Caco-2 (cell line): ENCODE measurements around the gene ERCC5. TPM values are rescaled to one million over a fixed set of nuclear protein-coding genes. Genes with fewer than 3 reads are reported as not detected.

Source experiments
- BruUV-seq: library from RNA; stranded (reverse); fragments of 400-500 nt; replicated peaks from 2 replicates; lab custom pipeline; 2021; lab: Mats Ljungman, UMichigan
- CTCF ChIA-PET: fragments of 300-600 bp; sonication (Branson Sonifier 250); formaldehyde crosslinking; loops from one replicate; lab custom pipeline; 2022; ENCODE audit warnings: antibody characterized with exemption; lab: Charles Lee
- POLR2A ChIA-PET: fragments of 300-600 bp; sonication (Branson Sonifier 250); formaldehyde crosslinking; loops from one replicate; lab custom pipeline; 2022; ENCODE audit warnings: antibody characterized with exemption; lab: Charles Lee
- DNase-seq, 2 experiments: peaks; one replicate each; pipeline versions ENCODE4 v3.0.0 to v3.0.0-alpha.2; 2020 to 2022
- H3K27me3 ChIP-seq: replicated peaks from 2 replicates; pipeline ENCODE4 v1.6.0; 2011; ENCODE audit warnings: low read length; ENCODE audit not compliant: control insufficient read depth, insufficient read depth
- H3K36me3 ChIP-seq: 2 replicates; pipeline ENCODE4 v1.5.1; 2011; ENCODE audit warnings: low read length; ENCODE audit not compliant: control insufficient read depth, insufficient read depth
- H3K4me1 ChIP-seq: fragments of 250-450 bp; sonication (Bioruptor Pico); 2 replicates; pipeline ENCODE4 v1.5.1; 2020; ENCODE audit warnings: mild to moderate bottlenecking
- H3K4me3 ChIP-seq: 2 replicates; pipeline ENCODE4 v1.5.1; 2011; ENCODE audit warnings: low read depth, mild to moderate bottlenecking, control low read depth, low read length
- H3K9me3 ChIP-seq: fragments of 250-450 bp; sonication (Bioruptor Pico); 2 replicates; pipeline ENCODE4 v1.5.1; 2020; ENCODE audit warnings: mild to moderate bottlenecking, moderate library complexity
- H3K27ac Mint-ChIP-seq: one replicate; pipeline ENCODE4 v1.8.0; 2022; ENCODE audit warnings: mixed read lengths; ENCODE audit not compliant: unreplicated experiment
- H3K27me3 Mint-ChIP-seq: one replicate; pipeline ENCODE4 v1.8.0; 2022; ENCODE audit warnings: mixed read lengths; ENCODE audit not compliant: insufficient read depth, unreplicated experiment
- H3K36me3 Mint-ChIP-seq: one replicate; pipeline ENCODE4 v1.8.0; 2022; ENCODE audit warnings: mild to moderate bottlenecking, mixed read lengths; ENCODE audit not compliant: insufficient read depth, unreplicated experiment
- H3K4me1 Mint-ChIP-seq: one replicate; pipeline ENCODE4 v1.8.0; 2022; ENCODE audit warnings: low read depth, mixed read lengths; ENCODE audit not compliant: unreplicated experiment
- H3K4me3 Mint-ChIP-seq: one replicate; pipeline ENCODE4 v1.8.0; 2022; ENCODE audit warnings: mild to moderate bottlenecking, moderate library complexity, mixed read lengths; ENCODE audit not compliant: unreplicated experiment
- H3K9me3 Mint-ChIP-seq: one replicate; pipeline ENCODE4 v1.8.0; 2022; ENCODE audit warnings: mixed read lengths; ENCODE audit not compliant: unreplicated experiment
- intact Hi-C: fragments of 100-400 bp; cut with micrococcal nuclease; formaldehyde crosslinking; loops from one replicate; pipeline ENCODE4 v1.10.0; 2022; ENCODE audit not compliant: unreplicated experiment
- total RNA-seq: library from RNA; stranded (reverse); gene quantifications from 2 replicates; pipeline ENCODE4 v1.2.3, GENCODE V29; 2022
- TF ChIP-seq, protein P1 (sequence below), 2 experiments: fragments of 200-600 bp in 1 of 2; IDR thresholded peaks; 1 replicate in 1 of 2; 2 replicates in 1 of 2; pipeline versions ENCODE4 v1.5.1 to v1.8.0; 2011 to 2022; ENCODE audit warnings: antibody characterized with exemption in 1 of 2, control low read depth in 1 of 2, inconsistent platforms in 1 of 2, low read depth in 1 of 2, low read length in 1 of 2, mild to moderate bottlenecking in 1 of 2, moderate library complexity in 1 of 2; ENCODE audit not compliant: insufficient read depth in 1 of 2, severe bottlenecking in 1 of 2, unreplicated experiment in 1 of 2

Gene ERCC5
- total RNA-seq, 1 experiment from 2014 or later: 31.4 TPM

DNA sequence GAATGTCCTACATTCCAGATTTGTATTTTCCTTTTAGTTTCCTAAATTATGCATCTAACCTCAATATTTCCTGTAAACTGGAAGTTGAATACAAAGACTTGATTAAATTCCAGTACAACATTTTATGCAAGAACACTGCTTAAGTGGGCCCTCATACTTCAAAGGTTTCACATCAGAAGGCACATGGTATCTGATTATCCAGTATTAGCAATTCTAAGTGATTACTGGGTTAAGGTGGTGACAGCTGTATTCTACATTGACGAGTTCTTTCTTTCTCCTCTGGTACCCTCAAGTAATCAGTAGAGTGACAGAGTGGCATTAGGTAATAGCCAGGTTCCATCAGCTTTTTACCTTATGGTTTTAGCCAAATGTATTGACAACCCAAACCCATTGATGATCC is 28.6 kb upstream of the ERCC5 start:
- Mint-ChIP-seq H3K27me3 (no peaks in the 10 kb centered on the region), H3K4me1 (peaks cover 16% of the 10 kb centered on the region), H3K9me3 (no peaks in the 10 kb centered on the region), H3K36me3 (no peaks in the 10 kb centered on the region), H3K4me3 (no peak overlapping the region), H3K27ac (no peak overlapping the region)
- no TSS peak for BruUV-seq
- H3K9me3 ChIP-seq: no peaks in the 10 kb centered on the region
- no peaks in the 10 kb centered on the region for H3K27me3 ChIP-seq
- ChIA-PET POLR2A (no interaction called here), CTCF (no interaction called here)
- DNase-seq: no peak
- intact Hi-C loops: no loop called here
- peaks cover 23% of the 10 kb centered on the region for H3K4me1 ChIP-seq
- TF ChIP-seq, protein P1, sequence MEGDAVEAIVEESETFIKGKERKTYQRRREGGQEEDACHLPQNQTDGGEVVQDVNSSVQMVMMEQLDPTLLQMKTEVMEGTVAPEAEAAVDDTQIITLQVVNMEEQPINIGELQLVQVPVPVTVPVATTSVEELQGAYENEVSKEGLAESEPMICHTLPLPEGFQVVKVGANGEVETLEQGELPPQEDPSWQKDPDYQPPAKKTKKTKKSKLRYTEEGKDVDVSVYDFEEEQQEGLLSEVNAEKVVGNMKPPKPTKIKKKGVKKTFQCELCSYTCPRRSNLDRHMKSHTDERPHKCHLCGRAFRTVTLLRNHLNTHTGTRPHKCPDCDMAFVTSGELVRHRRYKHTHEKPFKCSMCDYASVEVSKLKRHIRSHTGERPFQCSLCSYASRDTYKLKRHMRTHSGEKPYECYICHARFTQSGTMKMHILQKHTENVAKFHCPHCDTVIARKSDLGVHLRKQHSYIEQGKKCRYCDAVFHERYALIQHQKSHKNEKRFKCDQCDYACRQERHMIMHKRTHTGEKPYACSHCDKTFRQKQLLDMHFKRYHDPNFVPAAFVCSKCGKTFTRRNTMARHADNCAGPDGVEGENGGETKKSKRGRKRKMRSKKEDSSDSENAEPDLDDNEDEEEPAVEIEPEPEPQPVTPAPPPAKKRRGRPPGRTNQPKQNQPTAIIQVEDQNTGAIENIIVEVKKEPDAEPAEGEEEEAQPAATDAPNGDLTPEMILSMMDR (IDR thresholded peaks at IDR 0.05; ENCODE audit: insufficient read depth in 1 of 2, low read depth in 1 of 2, low read length in 1 of 2, severe bottlenecking in 1 of 2, unreplicated experiment in 1 of 2): no peak
- H3K4me3 ChIP-seq: no peak overlapping the region
- no peaks in the 10 kb centered on the region for H3K36me3 ChIP-seq

DNA sequence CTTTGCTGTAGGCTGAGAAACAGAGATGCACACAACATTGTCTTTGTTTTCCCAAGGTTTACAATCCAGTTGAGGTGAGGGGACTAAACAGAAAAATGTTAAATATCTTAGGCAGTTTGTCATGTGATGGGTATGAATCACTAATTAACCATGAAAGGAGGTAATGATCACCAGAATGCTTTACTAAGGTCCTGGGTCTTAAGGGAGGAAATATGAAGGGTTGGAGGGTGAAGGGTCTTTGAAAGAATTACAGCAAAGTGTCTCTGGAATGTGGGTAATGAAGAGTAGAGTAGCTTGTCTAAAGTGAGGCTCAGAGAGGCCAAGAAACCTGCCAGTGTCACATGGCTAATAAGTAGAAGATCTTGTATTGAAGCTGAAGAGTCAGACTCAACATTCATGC is 27.9 kb upstream of the ERCC5 start:
- TF ChIP-seq, protein P1 (IDR thresholded peaks at IDR 0.05; ENCODE audit: insufficient read depth in 1 of 2, low read depth in 1 of 2, low read length in 1 of 2, severe bottlenecking in 1 of 2, unreplicated experiment in 1 of 2): no peak
- Mint-ChIP-seq H3K27me3 (no peaks in the 10 kb centered on the region), H3K4me3 (no peak overlapping the region), H3K4me1 (peaks cover 16% of the 10 kb centered on the region), H3K9me3 (no peaks in the 10 kb centered on the region), H3K27ac (no peak overlapping the region), H3K36me3 (no peaks in the 10 kb centered on the region)
- ChIA-PET CTCF (no interaction called here), POLR2A (no interaction called here)
- no peak for DNase-seq
- intact Hi-C loops: no loop called here
- Histone ChIP-seq H3K4me3 (no peak overlapping the region), H3K9me3 (no peaks in the 10 kb centered on the region), H3K4me1 (peaks cover 23% of the 10 kb centered on the region), H3K27me3 (no peaks in the 10 kb centered on the region), H3K36me3 (no peaks in the 10 kb centered on the region)
- BruUV-seq: no TSS peak

DNA sequence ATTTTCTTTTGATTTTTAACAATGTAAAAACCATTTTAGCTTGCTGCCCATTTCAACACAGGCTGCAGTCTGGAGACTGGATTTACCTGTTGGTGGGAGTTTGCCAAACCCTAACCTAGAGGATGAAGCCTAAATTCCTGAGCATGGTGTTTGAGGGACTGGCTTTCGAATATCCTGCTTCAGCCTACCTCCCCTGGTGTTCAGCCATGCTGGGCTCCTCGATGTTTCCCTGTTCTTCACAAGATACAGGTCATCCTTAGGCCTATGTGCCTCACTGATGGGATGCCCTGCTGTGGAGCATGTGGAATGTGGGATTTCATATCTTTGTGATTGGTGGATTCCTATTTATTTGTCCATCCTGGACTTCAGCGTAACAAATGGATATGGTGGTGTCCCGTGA is 20.4 kb upstream of the ERCC5 start:
- Histone ChIP-seq H3K9me3 (no peaks in the 10 kb centered on the region), H3K27me3 (no peaks in the 10 kb centered on the region), H3K36me3 (no peaks in the 10 kb centered on the region), H3K4me3 (no peak overlapping the region), H3K4me1 (no peaks in the 10 kb centered on the region)
- Mint-ChIP-seq H3K36me3 (no peaks in the 10 kb centered on the region), H3K27me3 (no peaks in the 10 kb centered on the region), H3K27ac (no peak overlapping the region), H3K9me3 (no peaks in the 10 kb centered on the region), H3K4me1 (no peaks in the 10 kb centered on the region), H3K4me3 (no peak overlapping the region)
- ChIA-PET POLR2A (no interaction called here), CTCF (interaction anchor here (0.9 kb wide), 1 partner anchor 101 kb away, joined by 4 read pairs; no protein-coding TSS in a partner anchor)
- intact Hi-C loops: no loop called here
- TF ChIP-seq, protein P1 (IDR thresholded peaks at IDR 0.05; ENCODE audit: insufficient read depth in 1 of 2, low read depth in 1 of 2, low read length in 1 of 2, severe bottlenecking in 1 of 2, unreplicated experiment in 1 of 2): no peak
- BruUV-seq: no TSS peak
- DNase-seq: no peak
